ENCODE results near the gene TBCEL.
"Not testable (repeated sequence)": the region's sequence is repeated elsewhere in the genome, so short reads cannot be mapped to it uniquely, and the experiment has no call there.

TBCEL gene

GRCh38 chr11:121105481-121106195 is 81.7 kb downstream of the TBCEL start:
- no peak for DNase-seq (ENCODE audit: low read depth, low spot score)

GRCh38 chr11:121106812-121107211 is 82.9 kb downstream of the TBCEL start:
- no peak for DNase-seq (ENCODE audit: low read depth, low spot score)

- DNase-seq (ENCODE audit: low read depth, low spot score): no peak
Measured at GRCh38 chr11:121108413-121108812, 84.5 kb downstream of the TBCEL start.

- DNase-seq (ENCODE audit: low read depth, low spot score): no peak
Measured at GRCh38 chr11:121109471-121109870, 85.6 kb downstream of the TBCEL start.

GRCh38 chr11:121109916-121110586 is 86.1 kb downstream of the TBCEL start:
- DNase-seq (ENCODE audit: low read depth, low spot score): no peak

- DNase-seq (ENCODE audit: low read depth, low spot score): no peak
Measured at GRCh38 chr11:121110871-121111724, 87.2 kb downstream of the TBCEL start.

- peak; percentile 83 for DNase-seq (ENCODE audit: low read depth, low spot score)
Measured at GRCh38 chr11:121112498-121113455, 88.9 kb downstream of the TBCEL start.

GRCh38 chr11:121113611-121114010 is 89.7 kb downstream of the TBCEL start:
- DNase-seq (ENCODE audit: low read depth, low spot score): peak; percentile 32

- DNase-seq (ENCODE audit: low read depth, low spot score): not testable (repeated sequence)
Measured at GRCh38 chr11:121115024-121115423, 91.1 kb downstream of the TBCEL start.

GRCh38 chr11:121117788-121118187 is 93.9 kb downstream of the TBCEL start:
- no peak for DNase-seq (ENCODE audit: low read depth, low spot score)

- DNase-seq (ENCODE audit: low read depth, low spot score): no peak
Measured at GRCh38 chr11:121119440-121119839, 95.5 kb downstream of the TBCEL start.

- no peak for DNase-seq (ENCODE audit: low read depth, low spot score)
Measured at GRCh38 chr11:121122328-121122727, 98.4 kb downstream of the TBCEL start.

GRCh38 chr11:121123496-121124069 is 99.7 kb downstream of the TBCEL start:
- no peak for DNase-seq (ENCODE audit: low read depth, low spot score)

GRCh38 chr11:121127809-121128208 is 103.9 kb downstream of the TBCEL start:
- no peak for DNase-seq (ENCODE audit: low read depth, low spot score)

- no peak for DNase-seq (ENCODE audit: low read depth, low spot score)
Measured at GRCh38 chr11:121129362-121130340, 105.7 kb downstream of the TBCEL start.

- DNase-seq (ENCODE audit: low read depth, low spot score): no peak
Measured at GRCh38 chr11:121131656-121132055, 107.8 kb downstream of the TBCEL start.

- DNase-seq (ENCODE audit: low read depth, low spot score): peak; percentile 18
Measured at GRCh38 chr11:121132211-121132976, 108.5 kb downstream of the TBCEL start.

- DNase-seq (ENCODE audit: low read depth, low spot score): no peak
Measured at GRCh38 chr11:121134741-121135312, 110.9 kb downstream of the TBCEL start.
